ENCODE results near the gene CCM2L. TPM values are rescaled to one million over a fixed set of nuclear protein-coding genes. Genes with fewer than 3 reads are reported as not detected.

The CCM2L gene
- total RNA-seq, 1 donor from 2014 or later, result not detected

Other genes with a start within 250 kb of the CCM2L start
- not detected in 2 replicates for gene MYLK2, start 191.1 kb upstream of the CCM2L start, total RNA-seq
- gene FOXS1, start 164.8 kb upstream of the CCM2L start, total RNA-seq, result 0.30 TPM in 1 of 2 replicates, not detected in the other
- 0.15 TPM in 1 of 2 replicates, not detected in the other for gene DUSP15, start 139.9 kb upstream of the CCM2L start, total RNA-seq
- gene TTLL9, start 139.8 kb upstream of the CCM2L start, total RNA-seq, result 0.94 TPM in 1 of 2 replicates, not detected in the other
- 5.2 and 8.4 TPM in 2 replicates for gene PDRG1, start 58.4 kb upstream of the CCM2L start, total RNA-seq
- 0.10 and 0.17 TPM in 2 replicates for gene XKR7, start 42.3 kb upstream of the CCM2L start, total RNA-seq
- gene HCK, start 41.8 kb downstream of the CCM2L start, total RNA-seq, result not detected in 2 replicates
- gene TM9SF4, start 99.3 kb downstream of the CCM2L start, total RNA-seq, result 22.6 and 56.0 TPM in 2 replicates
- gene PLAGL2, start 197.3 kb downstream of the CCM2L start, total RNA-seq, result 2.6 and 4.3 TPM in 2 replicates
- 26.0 and 36.0 TPM in 2 replicates for gene POFUT1, start 197.4 kb downstream of the CCM2L start, total RNA-seq

Measured in renal cortical epithelial cell (primary cell).